ENCODE results near the gene IL1RN.

GRCh38 chr2:113124181-113124961 is 3.0 kb upstream of the IL1RN start:
- TF ChIP-seq POLR2A (IDR thresholded peaks at IDR 0.05), result no peak
- peak in 1 of 3 donors; percentile 13 for TF ChIP-seq POLR2AphosphoS5 (IDR thresholded peaks at IDR 0.05)
- TF ChIP-seq CTCF (IDR thresholded peaks at IDR 0.05), result no peak
